Measurements from ENCODE around the gene PCBP3.

GRCh38 chr21:45872902-45873301, 229.4 kb downstream of the PCBP3 start:
- no peak for TF ChIP-seq TAF1 (conservative IDR thresholded peaks at IDR 0.05)
- TF ChIP-seq CTCF (IDR thresholded peaks at IDR 0.05; ENCODE audit: low read depth, low read length, missing input control) = no peak
- TF ChIP-seq REST (IDR thresholded peaks at IDR 0.05) = no peak
- no peak for TF ChIP-seq MAX (IDR thresholded peaks at IDR 0.05)
- no peak for TF ChIP-seq GABPA (IDR thresholded peaks at IDR 0.05 in 1 of 2, conservative IDR thresholded peaks at IDR 0.05 in 1 of 2)
